OCI-LY7 (cell line): ENCODE data around the gene CD80. TPM values are rescaled to one million over a fixed set of nuclear protein-coding genes. Genes with fewer than 3 reads are reported as not detected.

Experiments used
- BruUV-seq: library from RNA; stranded (reverse); fragments of 400-500 nt; replicated peaks from 2 replicates; lab custom pipeline; 2021; lab: Mats Ljungman, UMichigan
- CTCF ChIA-PET: fragments of 300-600 bp; sonication (Branson Sonifier 250); formaldehyde crosslinking; loops from one replicate; lab custom pipeline; 2022; ENCODE audit warnings: antibody characterized with exemption; ENCODE audit not compliant: unreplicated experiment; lab: Charles Lee
- POLR2A ChIA-PET: fragments of 300-600 bp; sonication (Branson Sonifier 250); formaldehyde crosslinking; loops from one replicate; lab custom pipeline; 2022; ENCODE audit warnings: antibody characterized with exemption; lab: Charles Lee
- DNase-seq: peaks from one replicate; pipeline ENCODE4 v3.0.0-alpha.2; 2015; ENCODE audit warnings: low spot score
- H2AFZ ChIP-seq: fragments of 200-600 bp; sonication (generic), shearing (Covaris generic); 2 replicates; pipeline ENCODE4 v1.6.1; 2014; ENCODE audit warnings: mild to moderate bottlenecking, antibody characterized with exemption, low read length, moderate library complexity
- H3K27ac ChIP-seq: fragments of 200-600 bp; sonication (generic); 2 replicates; pipeline ENCODE4 v1.5.1; 2014; ENCODE audit warnings: mixed run types, low read depth, mild to moderate bottlenecking, moderate library complexity, low read length, inconsistent platforms; ENCODE audit not compliant: poor library complexity, severe bottlenecking
- H3K36me3 ChIP-seq: fragments of 200-600 bp; sonication (generic); 2 replicates; pipeline ENCODE4 v1.6.1; 2014; ENCODE audit warnings: mild to moderate bottlenecking, antibody characterized with exemption, low read length, moderate library complexity, mixed read lengths; ENCODE audit not compliant: insufficient read depth
- H3K4me1 ChIP-seq: fragments of 200-600 bp; sonication (generic); 2 replicates; pipeline ENCODE4 v1.5.1; 2014; ENCODE audit warnings: mild to moderate bottlenecking, low read length; ENCODE audit not compliant: insufficient read depth, poor library complexity, severe bottlenecking
- H3K4me2 ChIP-seq: fragments of 200-600 bp; sonication (generic); 2 replicates; pipeline ENCODE4 v1.6.1; 2014; ENCODE audit warnings: mild to moderate bottlenecking, low read length
- H3K4me3 ChIP-seq: fragments of 200-600 bp; sonication (generic); 2 replicates; pipeline ENCODE4 v1.5.1; 2014; ENCODE audit warnings: mild to moderate bottlenecking, low read depth, low read length; ENCODE audit not compliant: poor library complexity, severe bottlenecking
- H3K79me2 ChIP-seq: fragments of 200-600 bp; sonication (generic); 2 replicates; pipeline ENCODE4 v1.6.1; 2016; ENCODE audit warnings: low read depth, mild to moderate bottlenecking, low read length, moderate library complexity, mixed read lengths; ENCODE audit not compliant: insufficient read depth
- H3K9me2 ChIP-seq: fragments of 200-600 bp; sonication (generic); 2 replicates; pipeline ENCODE4 v1.6.1; 2016; ENCODE audit warnings: mild to moderate bottlenecking, low read length, mixed read lengths; ENCODE audit not compliant: insufficient read depth
- H3K9me3 ChIP-seq: fragments of 200-600 bp; sonication (generic); 2 replicates; pipeline ENCODE4 v1.6.1; 2014; ENCODE audit warnings: mild to moderate bottlenecking, mixed run types, low read length, mixed read lengths
- H4K20me1 ChIP-seq: fragments of 200-600 bp; sonication (generic); 2 replicates; pipeline ENCODE4 v1.6.1; 2014; ENCODE audit warnings: mild to moderate bottlenecking, antibody characterized with exemption, low read length, moderate library complexity, mixed read lengths; ENCODE audit not compliant: insufficient read depth
- CTCF ChIP-seq: fragments of 200-600 bp; sonication (generic); conservative IDR thresholded peaks from 2 replicates; pipeline ENCODE4 v1.5.1; 2014; ENCODE audit warnings: mild to moderate bottlenecking, antibody characterized with exemption, low read length, moderate library complexity, mixed read lengths
- EZH2phosphoT487 ChIP-seq: fragments of 200-600 bp; sonication (generic); IDR thresholded peaks from 2 replicates; pipeline ENCODE4 v1.6.1; 2018; ENCODE audit warnings: low read depth, borderline replicate concordance, mild to moderate bottlenecking, mixed run types, antibody characterized with exemption, low read length, moderate library complexity, mixed read lengths
- intact Hi-C: fragments of 100-400 bp; cut with micrococcal nuclease; formaldehyde crosslinking; loops from one replicate; pipeline ENCODE4 v1.10.0; 2022; ENCODE audit not compliant: unreplicated experiment
- total RNA-seq, 2 experiments: library from RNA; depleted of rRNA in 1 of 2; stranded (reverse); fragments of >200 nt in 1 of 2; shearing (Covaris generic) in 1 of 2; gene quantifications; 2 replicates each; pipeline ENCODE4 v1.2.3, GENCODE V29; 2014 to 2022

CD80 gene
- total RNA-seq, 2 experiments from 2014 or later = not detected

- POLR2A ChIA-PET = no interaction called here
- no TSS peak for BruUV-seq
- Histone ChIP-seq H3K9me2 (no peaks in the 10 kb centered on the region), H3K27ac (no peak overlapping the region), H4K20me1 (no peaks in the 10 kb centered on the region), H3K9me3 (no peaks in the 10 kb centered on the region), H2AFZ (no peak overlapping the region), H3K4me3 (no peak overlapping the region), H3K79me2 (no peaks in the 10 kb centered on the region), H3K4me2 (no peak overlapping the region), H3K36me3 (no peaks in the 10 kb centered on the region), H3K4me1 (peaks cover 10% of the 10 kb centered on the region)
- TF ChIP-seq CTCF (no peak), EZH2phosphoT487 (no peak)
- DNase-seq = no peak
- intact Hi-C loops = no loop called here
- CTCF ChIA-PET = no interaction called here
These were observed 26.6 kb upstream of the CD80 start for GRCh38 chr3:119585856-119586570.

GRCh38 chr3:119585208-119585607 lies 25.8 kb upstream of the CD80 start:
- Histone ChIP-seq H3K36me3 (no peaks in the 10 kb centered on the region), H3K9me3 (no peaks in the 10 kb centered on the region), H3K4me1 (peaks cover 10% of the 10 kb centered on the region), H3K9me2 (no peaks in the 10 kb centered on the region), H3K27ac (no peak overlapping the region), H3K4me3 (no peak overlapping the region), H3K79me2 (no peaks in the 10 kb centered on the region), H2AFZ (no peak overlapping the region), H4K20me1 (no peaks in the 10 kb centered on the region), H3K4me2 (no peak overlapping the region)
- no peak for DNase-seq
- intact Hi-C loops = no loop called here
- POLR2A ChIA-PET = interaction anchor here (1.0 kb wide), 1 partner anchor 8 kb away, joined by 3 read pairs; no protein-coding TSS in a partner anchor
- no peak for TF ChIP-seq EZH2phosphoT487
- no peak for TF ChIP-seq CTCF
- no TSS peak for BruUV-seq
- CTCF ChIA-PET = no interaction called here

- CTCF ChIA-PET = no interaction called here
- no peak overlapping the region for H3K4me2 ChIP-seq
- no TSS peak for BruUV-seq
These were observed 22.8 kb upstream of the CD80 start for GRCh38 chr3:119582178-119582577.

More at GRCh38 chr3:119582178-119582577, 22.8 kb upstream of the CD80 start:
- Histone ChIP-seq H3K9me3 (no peaks in the 10 kb centered on the region), H3K9me2 (no peaks in the 10 kb centered on the region), H4K20me1 (no peaks in the 10 kb centered on the region), H3K27ac (no peak overlapping the region), H3K36me3 (no peaks in the 10 kb centered on the region), H3K4me3 (no peak overlapping the region), H2AFZ (no peak overlapping the region), H3K79me2 (no peaks in the 10 kb centered on the region), H3K4me1 (peaks cover 6% of the 10 kb centered on the region)
- POLR2A ChIA-PET = interaction anchor here (0.6 kb wide), 1 partner anchor 244 kb away, joined by 3 read pairs; no protein-coding TSS in a partner anchor
- intact Hi-C loops = no loop called here
- TF ChIP-seq EZH2phosphoT487 (no peak), CTCF (no peak)
- DNase-seq = no peak
